Cardiac septum (tissue), 1 donor: ENCODE data around the gene ATP6V0A4. TPM values are rescaled to one million over a fixed set of nuclear protein-coding genes. Genes with fewer than 3 reads are reported as not detected.

Experiments used
- DNase-seq: peaks from one replicate; pipeline ENCODE4 v3.0.0-alpha.2; 2020; ENCODE audit warnings: low spot score
- intact Hi-C: fragments of 100-400 bp; cut with DNase I; formaldehyde crosslinking; loops from one replicate; pipeline ENCODE4 v1.14.0; 2022
- total RNA-seq: library from RNA; stranded (reverse); fragmentation: NEBNext Ultra II Directional; extraction: Animal tissue kit (Norgen Biotek cat#: 25700); gene quantifications from one replicate; pipeline ENCODE4 v1.2.1, GENCODE V29; 2021
- donor health status: DM: no; HTN: no; CAD: no.

The ATP6V0A4 gene
- total RNA-seq, 1 donor from 2014 or later, result not detected

- DNase-seq, result no peak
- intact Hi-C loops, result no loop called here
These were observed 130.3 kb downstream of the ATP6V0A4 start for GRCh38 chr7:138667535-138668228.

GRCh38 chr7:138666385-138666784 lies 131.6 kb downstream of the ATP6V0A4 start:
- intact Hi-C loops, result no loop called here
- no peak for DNase-seq

GRCh38 chr7:138665669-138666140 lies 132.3 kb downstream of the ATP6V0A4 start:
- intact Hi-C loops, result no loop called here
- DNase-seq, result no peak

GRCh38 chr7:138665249-138665648 lies 132.7 kb downstream of the ATP6V0A4 start:
- intact Hi-C loops, result no loop called here
- no peak for DNase-seq

GRCh38 chr7:138663725-138664710 lies 134.0 kb downstream of the ATP6V0A4 start:
- intact Hi-C loops, result no loop called here

GRCh38 chr7:138662991-138663320 lies 135.0 kb downstream of the ATP6V0A4 start:
- intact Hi-C loops, result no loop called here
- no peak for DNase-seq

More at GRCh38 chr7:138663725-138664710, 134.0 kb downstream of the ATP6V0A4 start:
- DNase-seq, result no peak

- intact Hi-C loops, result no loop called here
- DNase-seq, result no peak
These were observed 135.7 kb downstream of the ATP6V0A4 start for GRCh38 chr7:138662076-138662990.

GRCh38 chr7:138661069-138661635 lies 136.8 kb downstream of the ATP6V0A4 start:
- DNase-seq, result no peak
- intact Hi-C loops, result no loop called here

GRCh38 chr7:138658889-138659288 lies 139.1 kb downstream of the ATP6V0A4 start:
- no peak for DNase-seq
- intact Hi-C loops, result no loop called here

- DNase-seq, result no peak
- intact Hi-C loops, result no loop called here
These were observed 140.1 kb downstream of the ATP6V0A4 start for GRCh38 chr7:138657854-138658386.

GRCh38 chr7:138656952-138657351 lies 141.0 kb downstream of the ATP6V0A4 start:
- intact Hi-C loops, result no loop called here
- DNase-seq, result no peak

Other genes starting within 250 kb of the ATP6V0A4 start
- gene SVOPL, start 96.8 kb downstream of the ATP6V0A4 start, total RNA-seq, result not detected
- gene TMEM213, start 202 bp downstream of the ATP6V0A4 start, total RNA-seq, result not detected
- gene KIAA1549, start 183.2 kb upstream of the ATP6V0A4 start, total RNA-seq, result 1.4 TPM
- 3.2 TPM for gene ZC3HAV1L, start 237.8 kb upstream of the ATP6V0A4 start, total RNA-seq